Activated T-helper 2 cell treated with anti-CD3 and anti-CD28 coated beads, Interferon-gamma antibody, Interleukin-2, Interleukin-4, amounts not matched to agents 10 μg/mL and 5 μg/mL and 100 μg/mL, durations not matched to agents 14 hours and 24 hours and 36 hours (primary cell): ENCODE data around the gene IFFO2. TPM values are rescaled to one million over a fixed set of nuclear protein-coding genes. Genes with fewer than 3 reads are reported as not detected.
"Not testable (repeated sequence)": the region's sequence is repeated elsewhere in the genome, so short reads cannot be mapped to it uniquely, and the experiment has no call there.

Source experiments
- DNase-seq: peaks from one replicate; pipeline ENCODE4 v3.0.0; 2021; ENCODE audit warnings: low spot score
- H3K27ac Mint-ChIP-seq: one replicate; pipeline ENCODE4 v1.8.0; 2021; ENCODE audit warnings: mixed read lengths
- H3K27me3 Mint-ChIP-seq: one replicate; pipeline ENCODE4 v1.8.0; 2021; ENCODE audit warnings: low read depth, mixed read lengths
- H3K36me3 Mint-ChIP-seq: one replicate; pipeline ENCODE4 v1.8.0; 2021; ENCODE audit warnings: low read depth, mixed read lengths
- H3K4me1 Mint-ChIP-seq: one replicate; pipeline ENCODE4 v1.8.0; 2021; ENCODE audit warnings: low read depth, mixed read lengths
- H3K4me3 Mint-ChIP-seq: one replicate; pipeline ENCODE4 v1.8.0; 2021; ENCODE audit warnings: low read depth, mild to moderate bottlenecking, moderate library complexity, mixed read lengths
- H3K9me3 Mint-ChIP-seq: one replicate; pipeline ENCODE4 v1.8.0; 2021; ENCODE audit warnings: mixed read lengths
- intact Hi-C: fragments of 100-400 bp; cut with micrococcal nuclease; formaldehyde crosslinking; loops from one replicate; pipeline ENCODE4 v1.15.1; 2023
- total RNA-seq: library from RNA; stranded (reverse); gene quantifications from 2 replicates; pipeline ENCODE4 v1.2.3, GENCODE V29; 2022

The IFFO2 gene
- total RNA-seq, 1 donor from 2014 or later, result 48.5 TPM

DNA sequence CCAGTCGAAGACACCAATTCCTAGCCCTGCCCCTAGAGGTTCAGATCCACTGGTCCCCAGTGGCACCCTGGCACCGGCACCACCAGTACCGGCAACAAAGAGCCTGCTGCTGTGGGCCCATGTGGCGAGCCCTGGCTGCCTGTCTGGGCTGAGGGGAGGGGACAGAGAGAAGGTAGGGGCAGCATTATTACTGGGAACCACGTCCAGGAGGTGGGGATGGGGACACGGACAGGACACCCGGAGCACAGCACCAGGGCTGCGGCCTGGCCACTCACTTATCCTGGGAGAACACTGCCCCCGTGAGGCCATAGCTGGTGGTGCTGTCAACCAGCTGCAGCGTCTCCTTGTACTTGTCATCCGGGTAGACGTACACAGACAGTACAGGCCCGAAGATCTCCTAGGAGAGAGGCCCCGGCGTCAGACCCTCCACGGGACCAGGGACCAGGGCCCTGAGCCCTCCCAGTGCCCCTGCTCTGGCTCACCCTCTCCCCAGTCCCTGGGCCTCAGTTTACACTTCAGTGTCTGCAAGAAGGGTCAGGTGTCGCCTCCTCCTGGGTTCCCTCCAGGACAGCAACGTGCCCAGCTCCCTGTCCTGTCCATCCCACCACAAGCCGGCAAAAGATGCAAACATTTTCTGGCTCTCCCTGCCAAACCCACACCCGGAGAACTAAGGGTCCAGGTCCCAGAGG lies 81.2 kb downstream of the IFFO2 start:
- no peaks in the 10 kb centered on the region for H3K9me3 Mint-ChIP-seq
- no peaks in the 10 kb centered on the region for H3K36me3 Mint-ChIP-seq
- H3K4me3 Mint-ChIP-seq, result no peak overlapping the region
- H3K27me3 Mint-ChIP-seq, result no peaks in the 10 kb centered on the region
- H3K27ac Mint-ChIP-seq, result no peak overlapping the region
- no peaks in the 10 kb centered on the region for H3K4me1 Mint-ChIP-seq
- DNase-seq, result peak; percentile 49
- intact Hi-C loops, result no loop called here

DNA sequence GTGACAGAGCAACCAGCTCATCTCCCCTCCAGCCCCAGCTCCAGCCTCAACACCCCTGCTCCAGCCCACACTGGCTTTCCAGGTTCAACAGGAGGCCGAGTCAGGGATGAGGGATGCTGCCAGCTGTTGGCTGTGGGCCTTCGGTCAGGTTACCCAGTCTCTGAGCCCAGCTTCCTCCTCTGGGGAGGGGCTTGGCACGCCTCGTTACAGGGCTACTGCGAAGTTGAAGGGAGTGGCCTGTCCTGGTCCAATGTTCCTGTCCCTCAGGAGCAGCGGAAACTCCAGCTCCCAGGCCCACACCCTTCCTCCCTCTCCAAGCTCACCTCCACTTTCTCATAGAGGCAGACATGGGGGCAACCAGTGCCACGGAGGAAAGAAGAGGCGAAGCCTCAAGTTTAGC lies 81.9 kb downstream of the IFFO2 start:
- no peak overlapping the region for H3K4me3 Mint-ChIP-seq
- H3K36me3 Mint-ChIP-seq, result no peaks in the 10 kb centered on the region
- no peaks in the 10 kb centered on the region for H3K9me3 Mint-ChIP-seq
- intact Hi-C loops, result no loop called here
- no peaks in the 10 kb centered on the region for H3K27me3 Mint-ChIP-seq
- H3K27ac Mint-ChIP-seq, result no peak overlapping the region
- H3K4me1 Mint-ChIP-seq, result no peaks in the 10 kb centered on the region
- no peak for DNase-seq

DNA sequence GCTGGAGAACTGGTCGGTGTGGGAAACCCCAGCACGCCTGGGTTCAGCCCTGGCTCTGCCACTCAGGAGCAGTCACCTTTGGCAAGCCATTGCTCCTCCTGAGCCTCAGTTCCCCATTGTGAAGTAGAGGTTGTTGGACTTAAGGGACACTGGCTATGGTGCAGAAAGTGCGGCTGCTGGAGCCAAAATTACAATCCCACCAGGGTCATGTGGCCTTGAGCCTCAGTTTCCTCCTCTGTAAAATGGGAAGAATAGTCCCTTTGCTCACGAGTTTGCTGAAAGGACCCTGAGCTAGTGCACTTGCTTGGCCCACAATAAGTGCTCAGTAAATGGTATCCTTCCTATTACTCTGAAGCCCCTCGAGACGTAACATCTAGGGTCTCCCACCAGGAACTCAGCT lies 82.4 kb downstream of the IFFO2 start:
- Mint-ChIP-seq H3K27ac (no peak overlapping the region), H3K36me3 (no peaks in the 10 kb centered on the region), H3K9me3 (no peaks in the 10 kb centered on the region), H3K4me1 (no peaks in the 10 kb centered on the region), H3K27me3 (no peaks in the 10 kb centered on the region), H3K4me3 (no peak overlapping the region)
- DNase-seq, result no peak
- intact Hi-C loops, result no loop called here

DNA sequence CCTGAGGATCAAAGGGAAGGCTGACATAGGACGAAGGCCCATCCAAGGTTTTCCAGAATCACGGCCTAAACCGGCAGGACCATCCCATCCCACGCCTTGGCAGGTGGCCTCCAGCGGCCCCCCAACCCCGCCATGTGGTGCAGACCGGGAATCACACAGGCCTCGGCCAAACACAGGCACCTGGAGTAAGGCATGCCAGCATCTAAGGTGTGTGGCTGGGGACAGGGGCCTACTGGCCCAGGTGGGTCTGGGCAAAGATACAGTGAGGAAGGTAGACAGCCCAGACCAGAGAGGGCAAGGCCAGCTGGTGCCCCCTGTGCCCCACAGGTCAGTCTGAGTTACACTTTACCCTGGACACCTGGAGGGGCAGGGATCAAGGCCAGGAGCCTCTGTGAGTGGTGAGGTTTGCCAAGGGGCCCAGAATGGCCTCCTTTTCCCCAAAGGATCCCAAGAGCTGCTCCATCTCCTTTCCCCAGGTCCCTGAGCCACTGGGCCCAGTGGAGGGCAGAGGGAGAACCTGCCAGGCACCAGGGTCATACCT lies 84.3 kb downstream of the IFFO2 start:
- Mint-ChIP-seq H3K4me1 (no peaks in the 10 kb centered on the region), H3K4me3 (no peak overlapping the region), H3K27ac (no peak overlapping the region), H3K9me3 (no peaks in the 10 kb centered on the region), H3K36me3 (no peaks in the 10 kb centered on the region), H3K27me3 (no peaks in the 10 kb centered on the region)
- no peak for DNase-seq
- intact Hi-C loops, result no loop called here

DNA sequence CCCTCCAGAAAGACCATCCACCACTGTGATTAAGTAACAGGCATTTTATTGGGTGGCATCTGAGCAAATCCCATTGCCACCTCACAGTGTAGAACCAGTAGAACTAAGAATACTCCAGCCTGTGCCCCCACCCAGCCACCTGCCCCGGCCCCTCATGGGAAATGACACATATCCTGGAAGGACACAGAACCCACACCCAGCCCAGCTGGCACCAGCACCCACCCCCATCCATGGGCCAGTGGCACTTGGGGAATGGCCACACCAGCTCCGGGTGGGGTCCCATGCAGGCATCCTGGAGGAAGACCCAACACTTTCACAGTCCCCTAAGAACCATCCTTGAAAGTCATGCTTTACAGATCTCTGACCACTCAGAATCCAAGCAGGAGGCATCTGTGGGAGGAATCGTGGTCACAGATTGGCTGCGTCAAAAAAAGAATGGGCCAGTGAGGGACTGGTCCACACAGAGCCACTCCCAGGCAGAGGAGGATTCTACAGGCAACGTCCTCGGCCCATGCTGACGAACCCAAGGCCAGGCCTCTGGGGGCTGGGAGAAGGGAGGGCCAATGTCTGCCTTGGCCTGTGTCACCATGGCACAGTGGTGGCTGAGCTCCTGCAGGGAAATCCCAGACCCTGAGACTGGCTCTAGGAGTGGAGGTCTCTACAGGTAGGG lies 84.9 kb downstream of the IFFO2 start:
- DNase-seq, result no peak
- H3K27me3 Mint-ChIP-seq, result peaks cover 4% of the 10 kb centered on the region
- H3K9me3 Mint-ChIP-seq, result no peaks in the 10 kb centered on the region
- no peaks in the 10 kb centered on the region for H3K36me3 Mint-ChIP-seq
- no peaks in the 10 kb centered on the region for H3K4me1 Mint-ChIP-seq
- intact Hi-C loops, result no loop called here
- H3K27ac Mint-ChIP-seq, result no peak overlapping the region
- no peak overlapping the region for H3K4me3 Mint-ChIP-seq

DNA sequence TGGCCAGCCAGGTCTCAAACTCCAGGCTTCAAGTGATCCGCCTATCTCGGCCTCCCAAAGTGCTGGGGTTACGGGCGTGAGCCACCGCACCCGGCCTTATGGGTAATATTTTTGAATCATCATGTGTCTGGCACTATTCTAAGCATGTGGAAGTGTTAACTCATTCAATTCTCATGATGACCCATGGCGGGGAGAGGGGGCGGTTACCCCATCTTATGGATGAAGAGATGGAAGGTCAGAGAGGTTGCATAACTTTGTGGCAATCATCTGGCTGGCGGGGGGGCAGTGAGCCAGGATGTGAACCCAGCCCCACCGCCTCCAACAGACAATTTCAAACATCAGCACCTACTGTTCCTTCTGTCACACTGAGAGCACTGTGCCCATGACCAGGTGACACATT lies 85.5 kb downstream of the IFFO2 start:
- no peak overlapping the region for H3K4me3 Mint-ChIP-seq
- intact Hi-C loops, result no loop called here

DNA sequence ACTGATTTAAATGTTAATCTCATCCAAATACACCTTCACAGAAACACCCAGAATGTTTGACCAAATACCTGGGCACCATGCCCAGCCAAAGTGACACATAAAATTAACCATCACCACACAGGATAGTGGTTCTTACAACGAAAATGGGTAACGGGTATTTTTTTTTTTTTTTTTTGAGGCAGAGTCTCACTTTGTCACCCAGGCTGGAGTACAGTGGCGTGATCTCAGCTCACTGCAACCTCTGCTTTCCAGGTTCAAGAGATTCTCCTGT lies 85.9 kb downstream of the IFFO2 start:
- H3K36me3 Mint-ChIP-seq, H3K4me3 Mint-ChIP-seq, H3K4me1 Mint-ChIP-seq, DNase-seq, intact Hi-C loops, H3K27me3 Mint-ChIP-seq, H3K9me3 Mint-ChIP-seq, H3K27ac Mint-ChIP-seq: not testable (repeated sequence)

More for the DNA sequence above, 85.5 kb downstream of the IFFO2 start:
- no peak overlapping the region for H3K27ac Mint-ChIP-seq
- no peak for DNase-seq
- no peaks in the 10 kb centered on the region for H3K36me3 Mint-ChIP-seq
- H3K27me3 Mint-ChIP-seq, result peaks cover 4% of the 10 kb centered on the region
- no peaks in the 10 kb centered on the region for H3K9me3 Mint-ChIP-seq
- H3K4me1 Mint-ChIP-seq, result no peaks in the 10 kb centered on the region

DNA sequence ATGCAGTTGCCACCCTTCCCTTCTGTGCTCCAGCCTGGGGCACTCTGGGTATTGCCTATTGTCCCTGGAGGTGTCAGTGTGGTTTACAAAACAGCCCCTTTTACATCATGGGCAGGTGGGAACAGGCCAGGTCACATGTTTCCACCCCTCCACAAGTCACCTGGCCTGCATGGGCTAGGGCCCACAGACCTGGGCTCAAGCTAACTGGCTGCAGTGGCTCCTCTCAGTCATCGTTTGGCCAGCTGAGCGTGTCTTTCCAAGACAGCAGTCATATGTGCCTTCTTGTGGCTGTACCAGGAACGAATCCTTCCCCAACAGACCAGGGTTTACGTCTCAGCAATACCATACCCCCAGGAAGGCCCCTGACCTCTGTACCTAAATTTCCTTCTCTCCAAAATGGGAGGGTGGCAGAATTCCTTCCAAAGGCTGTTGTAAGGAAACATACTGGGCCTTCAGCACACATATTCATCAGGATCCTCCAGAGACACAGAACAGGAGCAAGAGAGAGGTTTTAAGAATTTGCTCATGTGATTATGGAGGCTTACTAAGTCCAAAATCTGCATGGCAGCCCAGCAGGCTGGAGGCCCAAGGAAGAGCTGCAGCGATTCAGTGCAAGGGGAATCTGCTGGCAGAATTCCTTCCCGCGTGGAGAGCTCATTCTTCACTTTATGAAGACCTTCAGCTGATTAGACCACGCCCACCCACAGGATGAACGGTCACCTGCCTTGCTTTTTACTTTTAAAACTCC lies 86.5 kb downstream of the IFFO2 start:
- Mint-ChIP-seq H3K4me1 (no peaks in the 10 kb centered on the region), H3K9me3 (no peaks in the 10 kb centered on the region), H3K4me3 (no peak overlapping the region), H3K27me3 (peaks cover 4% of the 10 kb centered on the region), H3K27ac (no peak overlapping the region), H3K36me3 (no peaks in the 10 kb centered on the region)
- DNase-seq, result no peak
- intact Hi-C loops, result no loop called here

DNA sequence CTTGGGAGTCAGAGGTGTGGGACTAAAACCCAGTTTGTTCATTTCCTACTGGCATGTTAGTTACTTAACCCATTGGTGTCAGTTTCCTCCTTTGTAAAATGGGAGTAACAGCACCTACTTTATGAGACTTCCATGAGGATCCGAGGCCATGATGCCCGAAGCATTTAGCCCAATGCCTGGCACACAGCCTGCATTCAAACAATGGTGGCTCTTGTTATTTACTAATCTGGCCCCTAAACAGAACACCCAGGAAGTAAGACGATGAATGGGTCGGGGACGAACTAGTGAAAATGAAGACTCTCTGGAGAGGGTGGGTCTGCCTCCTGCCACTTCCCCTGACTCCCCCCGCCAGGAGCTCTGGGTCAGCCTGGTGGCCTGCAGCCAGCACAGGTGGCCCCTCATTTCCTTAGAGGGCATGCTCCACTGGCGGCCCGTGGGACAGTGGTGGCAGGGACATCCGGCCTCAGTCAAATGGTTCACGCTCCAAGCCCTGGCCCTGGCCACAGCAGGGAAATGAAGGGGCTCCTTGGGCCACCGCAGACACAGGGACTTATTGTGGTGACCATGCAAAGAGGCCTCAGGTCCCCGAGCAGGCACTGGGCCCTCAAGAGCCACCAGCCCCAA lies 87.6 kb downstream of the IFFO2 start:
- no peaks in the 10 kb centered on the region for H3K9me3 Mint-ChIP-seq
- intact Hi-C loops, result no loop called here
- no peak overlapping the region for H3K4me3 Mint-ChIP-seq
- no peaks in the 10 kb centered on the region for H3K36me3 Mint-ChIP-seq
- no peak for DNase-seq
- no peaks in the 10 kb centered on the region for H3K4me1 Mint-ChIP-seq
- peaks cover 4% of the 10 kb centered on the region for H3K27me3 Mint-ChIP-seq
- H3K27ac Mint-ChIP-seq, result no peak overlapping the region

DNA sequence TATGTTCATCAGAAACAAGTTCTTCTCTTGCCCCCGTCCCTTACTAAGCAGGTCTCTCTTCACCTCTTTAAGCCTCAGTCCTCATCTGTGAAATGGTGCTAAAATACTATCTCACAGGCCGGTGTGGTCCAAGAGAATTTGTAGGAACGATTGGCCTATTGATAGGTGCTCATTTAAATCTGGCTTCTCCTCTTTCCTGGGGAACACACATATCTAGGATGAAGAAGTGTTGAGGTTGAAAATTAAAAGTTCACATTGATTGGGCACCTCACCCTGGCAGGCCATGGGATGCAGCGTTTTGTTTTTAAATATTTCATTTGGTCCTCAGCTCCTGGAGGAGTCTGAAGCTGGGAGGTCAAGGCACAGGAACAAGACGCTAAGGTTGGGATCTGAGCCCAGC lies 88.1 kb downstream of the IFFO2 start:
- Mint-ChIP-seq H3K4me3 (no peak overlapping the region), H3K27ac (no peak overlapping the region), H3K4me1 (no peaks in the 10 kb centered on the region), H3K9me3 (no peaks in the 10 kb centered on the region), H3K27me3 (peaks cover 4% of the 10 kb centered on the region), H3K36me3 (no peaks in the 10 kb centered on the region)
- intact Hi-C loops, result no loop called here
- no peak for DNase-seq

DNA sequence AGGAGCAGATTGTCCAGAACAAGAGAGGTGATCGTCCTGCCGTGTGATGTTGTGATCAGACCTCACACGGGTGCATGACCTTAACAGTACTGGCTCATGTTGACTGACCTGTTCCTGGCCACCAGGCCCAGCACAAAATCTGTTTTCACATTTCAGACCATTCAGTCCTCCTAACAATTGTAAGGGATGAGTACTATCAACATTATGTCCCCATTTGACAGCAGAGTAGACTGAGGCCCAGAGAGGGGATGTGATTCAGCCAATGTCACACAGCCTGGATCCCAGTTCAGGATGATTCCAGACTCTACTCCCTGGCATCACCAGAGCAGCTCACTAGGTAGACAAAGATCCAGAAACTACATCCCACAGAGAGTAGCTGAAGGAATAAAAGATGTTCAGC lies 89.6 kb downstream of the IFFO2 start:
- Mint-ChIP-seq H3K36me3 (no peaks in the 10 kb centered on the region), H3K4me1 (no peaks in the 10 kb centered on the region), H3K27ac (no peak overlapping the region), H3K9me3 (no peaks in the 10 kb centered on the region), H3K27me3 (peaks cover 4% of the 10 kb centered on the region), H3K4me3 (no peak overlapping the region)
- DNase-seq, result no peak
- intact Hi-C loops, result no loop called here

DNA sequence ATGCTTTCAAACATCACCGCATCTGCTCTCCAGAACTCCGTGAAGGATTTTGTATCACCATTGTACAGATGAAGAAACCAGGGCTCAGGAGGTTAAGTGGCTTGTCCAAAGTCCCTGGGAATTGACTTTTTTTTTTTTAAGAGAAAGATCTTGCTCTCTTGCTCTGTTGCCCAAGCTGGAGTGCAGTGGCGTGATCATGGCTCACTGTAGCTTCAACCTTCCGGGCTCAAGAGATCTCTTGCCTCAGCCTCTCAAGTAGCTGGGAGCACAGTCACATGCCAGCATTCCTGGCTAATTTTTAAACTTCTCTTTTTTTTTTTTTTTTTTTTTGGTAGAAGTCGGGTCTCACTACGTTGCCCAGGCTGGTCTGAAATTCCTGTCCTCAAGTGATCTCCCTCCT lies 90.2 kb downstream of the IFFO2 start:
- no peaks in the 10 kb centered on the region for H3K36me3 Mint-ChIP-seq
- H3K9me3 Mint-ChIP-seq, result no peaks in the 10 kb centered on the region

DNA sequence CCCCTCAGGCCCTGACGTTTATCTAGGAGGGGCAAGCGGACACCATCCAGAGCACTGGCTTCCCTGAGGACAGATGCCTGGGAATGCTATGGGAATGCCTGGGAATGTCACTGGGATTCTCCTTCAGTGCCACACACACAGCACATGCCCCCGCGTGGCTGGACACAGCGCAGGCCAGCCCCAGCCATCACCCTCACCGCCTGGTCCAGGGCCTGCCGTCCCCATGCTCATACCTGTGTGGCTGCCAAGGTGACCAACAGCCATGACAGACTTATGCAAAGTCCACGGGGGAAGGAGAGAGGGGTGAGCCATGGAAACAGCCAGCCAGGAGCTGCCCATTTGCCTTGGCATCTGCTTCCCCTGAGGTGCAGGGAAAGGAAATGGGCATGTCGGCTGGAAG lies 91.3 kb downstream of the IFFO2 start:
- intact Hi-C loops, result no loop called here
- no peak for DNase-seq
- Mint-ChIP-seq H3K27me3 (peaks cover 4% of the 10 kb centered on the region), H3K9me3 (no peaks in the 10 kb centered on the region), H3K4me1 (no peaks in the 10 kb centered on the region), H3K4me3 (no peak overlapping the region), H3K27ac (no peak overlapping the region), H3K36me3 (no peaks in the 10 kb centered on the region)

More for the DNA sequence above, 90.2 kb downstream of the IFFO2 start:
- Mint-ChIP-seq H3K27me3 (peaks cover 4% of the 10 kb centered on the region), H3K4me3 (no peak overlapping the region), H3K4me1 (no peaks in the 10 kb centered on the region), H3K27ac (no peak overlapping the region)
- intact Hi-C loops, result no loop called here
- no peak for DNase-seq
